Suprapubic skin (tissue), 4 donors: Measurements from ENCODE around the gene IKBIP. TPM values are rescaled to one million over a fixed set of nuclear protein-coding genes. Genes with fewer than 3 reads are reported as not detected.
"Not testable (repeated sequence)": the region's sequence is repeated elsewhere in the genome, so short reads cannot be mapped to it uniquely, and the experiment has no call there.

Experiments used
- DNase-seq, 2 donors: peaks; one replicate each; pipeline ENCODE4 v3.0.0-alpha.2; 2019; ENCODE audit warnings: low spot score in 2 of 2
- H3K27ac ChIP-seq: fragments of 200-600 bp; sonication (generic); one replicate; pipeline ENCODE4 v1.5.1; 2019
- H3K27me3 ChIP-seq: fragments of 200-600 bp; sonication (generic); one replicate; pipeline ENCODE4 v1.5.1; 2019
- H3K36me3 ChIP-seq: fragments of 200-600 bp; sonication (generic); one replicate; pipeline ENCODE4 v1.5.1; 2019
- H3K4me1 ChIP-seq: fragments of 200-600 bp; sonication (generic); one replicate; pipeline ENCODE4 v1.5.1; 2019
- H3K4me3 ChIP-seq: fragments of 200-600 bp; sonication (generic); one replicate; pipeline ENCODE4 v1.5.1; 2019; ENCODE audit warnings: mild to moderate bottlenecking
- H3K9me3 ChIP-seq: fragments of 200-600 bp; sonication (generic); one replicate; pipeline ENCODE4 v1.5.1; 2019
- CTCF ChIP-seq, 2 donors: fragments of 200-600 bp in 1 of 2; fragments of 450-650 bp in 1 of 2; sonication (generic) in 1 of 2; IDR thresholded peaks; one replicate each; pipeline ENCODE4 v1.5.1; 2016 to 2019; ENCODE audit warnings: antibody characterized with exemption in 2 of 2, mild to moderate bottlenecking in 1 of 2, moderate library complexity in 1 of 2
- EP300 ChIP-seq: sonication (generic); formaldehyde crosslinking; IDR thresholded peaks from one replicate; pipeline ENCODE4 v1.6.1; 2017; ENCODE audit warnings: antibody characterized with exemption
- POLR2A ChIP-seq, 2 donors: fragments of 450-650 bp; IDR thresholded peaks; one replicate each; pipeline ENCODE4 v1.6.1; 2017; ENCODE audit warnings: antibody characterized with exemption in 2 of 2, mild to moderate bottlenecking in 2 of 2, moderate library complexity in 2 of 2
- POLR2AphosphoS5 ChIP-seq, 3 donors: sonication (generic); formaldehyde crosslinking; IDR thresholded peaks; one replicate each; pipeline ENCODE4 v1.6.1; 2017; ENCODE audit warnings: antibody characterized with exemption in 3 of 3
- WGBS: methylation state at CpG from one replicate; pipeline ENCODE4 v1.1.5; 2018; 5-methylcytosine and 5-hydroxymethylcytosine counted together
- total RNA-seq, 4 donors: library from RNA; depleted of rRNA; stranded (reverse); fragments of >200 nt; gene quantifications; one replicate each; pipeline ENCODE4 v1.1.0, GENCODE V29; 2016

Gene IKBIP
- total RNA-seq, 4 donors from 2014 or later = 2.5 to 4.0 (median 3.4) TPM

DNA sequence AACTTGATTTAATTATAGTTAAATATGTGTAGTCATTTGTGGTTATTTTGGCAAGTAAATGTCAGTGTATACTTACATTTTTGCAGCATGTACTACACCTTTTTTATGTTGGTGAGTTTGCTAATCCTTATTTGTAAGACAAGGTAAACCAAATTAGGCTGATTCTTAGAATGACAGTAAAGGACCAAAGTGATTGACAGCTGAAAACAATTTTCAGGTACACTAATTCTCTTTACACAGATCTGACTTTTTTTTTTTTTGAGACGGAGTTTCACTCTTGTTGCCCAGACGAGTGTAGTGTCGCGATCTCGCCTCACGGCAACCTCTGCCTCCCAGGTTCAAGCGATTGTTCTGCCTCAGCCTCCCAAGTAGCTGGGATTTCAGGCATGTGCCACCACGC, 42.7 kb downstream of the IKBIP start:
- Histone ChIP-seq H3K27me3 (no peaks in the 10 kb centered on the region), H3K4me3 (no peak overlapping the region), H3K36me3 (peaks cover 78% of the 10 kb centered on the region), H3K4me1 (no peaks in the 10 kb centered on the region), H3K27ac (no peak overlapping the region), H3K9me3 (no peaks in the 10 kb centered on the region)
- 93% methylated on average over 8 of the region's 8 CpGs for WGBS
- DNase-seq = no peak
- TF ChIP-seq POLR2A (IDR thresholded peaks at IDR 0.05) = no peak
- TF ChIP-seq EP300 = no peak
- no peak for TF ChIP-seq CTCF (IDR thresholded peaks at IDR 0.05)
- TF ChIP-seq POLR2AphosphoS5 (IDR thresholded peaks at IDR 0.05) = no peak

DNA sequence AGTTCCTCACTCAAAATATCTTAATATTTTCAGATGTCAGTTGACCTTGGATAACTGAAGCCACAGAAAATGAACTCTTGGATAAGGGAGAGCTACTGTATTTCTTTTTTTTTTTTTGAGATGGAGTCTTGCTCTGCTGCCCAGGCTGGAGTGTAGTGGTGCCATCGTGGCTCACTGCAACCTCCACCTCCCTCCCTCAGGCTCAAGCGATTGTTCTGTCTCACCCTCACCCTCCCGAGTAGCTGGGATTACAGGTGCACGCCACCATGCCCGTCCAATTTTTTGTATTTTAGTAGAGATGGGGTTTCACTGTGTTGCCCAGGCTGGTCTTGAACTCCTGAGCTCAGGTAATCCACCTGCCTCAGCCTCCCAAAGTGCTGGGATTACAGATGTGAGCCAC, 47.3 kb downstream of the IKBIP start:
- H3K9me3 ChIP-seq, H3K4me3 ChIP-seq, H3K27ac ChIP-seq, H3K27me3 ChIP-seq, DNase-seq: not testable (repeated sequence)
- H3K4me1 ChIP-seq = peaks cover 17% of the 10 kb centered on the region
- 85% methylated on average over 5 of the region's 5 CpGs for WGBS
- H3K36me3 ChIP-seq = peaks cover 61% of the 10 kb centered on the region

- DNase-seq = no peak
- Histone ChIP-seq H3K36me3 (peaks cover 42% of the 10 kb centered on the region), H3K4me1 (peaks cover 17% of the 10 kb centered on the region), H3K9me3 (no peaks in the 10 kb centered on the region), H3K27me3 (no peaks in the 10 kb centered on the region), H3K27ac (peak overlapping the region; percentile 93), H3K4me3 (peak overlapping the region; percentile 67)
- 47% methylated on average over 3 of the region's 3 CpGs for WGBS
- TF ChIP-seq POLR2A (IDR thresholded peaks at IDR 0.05) = no peak
- TF ChIP-seq EP300 = no peak
- no peak for TF ChIP-seq POLR2AphosphoS5 (IDR thresholded peaks at IDR 0.05)
- TF ChIP-seq CTCF (IDR thresholded peaks at IDR 0.05) = no peak
Measured at GRCh38 chr12:98595243-98595988, 49.2 kb downstream of the IKBIP start.

GRCh38 chr12:98594050-98594835, 50.3 kb downstream of the IKBIP start:
- Histone ChIP-seq H3K4me1 (peaks cover 17% of the 10 kb centered on the region), H3K4me3 (peak overlapping the region; percentile 67), H3K27me3 (no peaks in the 10 kb centered on the region), H3K9me3 (no peaks in the 10 kb centered on the region), H3K36me3 (peaks cover 31% of the 10 kb centered on the region), H3K27ac (peak overlapping the region; percentile 93)
- peak in 1 of 2 donors; percentile 86 for DNase-seq
- WGBS = 0% methylated on average over 18 of the region's 35 CpGs
- TF ChIP-seq POLR2A (IDR thresholded peaks at IDR 0.05) (no peak), POLR2AphosphoS5 (IDR thresholded peaks at IDR 0.05) (peak in 1 of 3 donors; percentile 36), CTCF (IDR thresholded peaks at IDR 0.05) (no peak)

DNA sequence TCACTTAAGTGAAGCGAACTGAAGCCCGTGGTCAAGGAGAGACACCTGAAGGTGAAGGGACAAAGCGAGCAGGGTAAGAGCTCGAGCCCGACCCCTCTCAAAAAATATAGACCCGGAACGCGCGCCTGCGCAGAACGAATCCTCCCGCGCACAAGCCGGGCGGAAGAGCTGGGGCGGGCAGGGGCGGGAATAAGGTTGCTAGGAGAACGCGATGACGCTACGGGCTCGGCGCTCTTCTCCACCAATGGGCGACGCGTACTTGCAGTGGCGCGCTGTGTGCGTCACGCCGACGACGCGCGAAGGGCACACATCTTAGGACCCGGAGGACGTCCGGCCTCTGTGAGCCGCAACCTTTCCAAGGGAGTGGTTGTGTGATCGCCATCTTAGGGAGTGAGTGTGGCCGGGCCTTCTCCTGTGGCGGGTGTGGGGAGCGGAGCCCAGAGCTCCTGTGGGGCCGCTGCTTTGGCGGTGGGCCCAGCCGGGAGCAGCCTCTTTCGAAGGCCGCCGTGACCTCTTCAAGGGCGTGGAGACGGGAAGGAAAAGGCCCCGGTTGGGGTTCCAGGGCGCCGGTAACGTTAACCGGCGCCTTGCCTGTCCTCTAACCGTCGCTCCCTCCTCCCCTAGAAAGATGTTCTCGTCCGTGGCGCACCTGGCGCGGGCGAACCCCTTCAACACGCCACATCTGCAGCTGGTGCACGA, 51.1 kb downstream of the IKBIP start, which contains the start of gene SLC25A3:
Gene SLC25A3 (plus strand): TSS at position 336 of the 699 bp plus-strand sequence. CDS start 293 bp downstream, at position 629.
- H3K4me3 ChIP-seq = peak within 1 kb of the TSS; percentile 67
- DNase-seq = peak; percentile 96 to 98
- peaks cover 17% of the 10 kb centered on the region for H3K4me1 ChIP-seq
- under 1% methylated on average over 34 of the region's 67 CpGs for WGBS
- TF ChIP-seq POLR2A (IDR thresholded peaks at IDR 0.05) = peak; percentile 65 to 95
- peak; percentile 97 to 99 (median 97) for TF ChIP-seq POLR2AphosphoS5 (IDR thresholded peaks at IDR 0.05)
- TF ChIP-seq CTCF (IDR thresholded peaks at IDR 0.05) = no peak
- peaks cover 23% of the 10 kb centered on the region for H3K36me3 ChIP-seq
- H3K27me3 ChIP-seq = no peaks in the 10 kb centered on the region
- peak within 1 kb of the TSS; percentile 93 for H3K27ac ChIP-seq
- no peaks in the 10 kb centered on the region for H3K9me3 ChIP-seq
